GM18511 (cell line): ENCODE results near the gene SNRNP70.
"Not testable (repeated sequence)": the region's sequence is repeated elsewhere in the genome, so short reads cannot be mapped to it uniquely, and the experiment has no call there.

Experiments
- ATAC-seq: cut with Tn5 transposase; IDR thresholded peaks from one replicate; pipeline ENCODE4 v1.9.1; 2021; ENCODE audit warnings: mild to moderate bottlenecking, moderate library complexity; ENCODE audit not compliant: unreplicated experiment

SNRNP70 gene

DNA sequence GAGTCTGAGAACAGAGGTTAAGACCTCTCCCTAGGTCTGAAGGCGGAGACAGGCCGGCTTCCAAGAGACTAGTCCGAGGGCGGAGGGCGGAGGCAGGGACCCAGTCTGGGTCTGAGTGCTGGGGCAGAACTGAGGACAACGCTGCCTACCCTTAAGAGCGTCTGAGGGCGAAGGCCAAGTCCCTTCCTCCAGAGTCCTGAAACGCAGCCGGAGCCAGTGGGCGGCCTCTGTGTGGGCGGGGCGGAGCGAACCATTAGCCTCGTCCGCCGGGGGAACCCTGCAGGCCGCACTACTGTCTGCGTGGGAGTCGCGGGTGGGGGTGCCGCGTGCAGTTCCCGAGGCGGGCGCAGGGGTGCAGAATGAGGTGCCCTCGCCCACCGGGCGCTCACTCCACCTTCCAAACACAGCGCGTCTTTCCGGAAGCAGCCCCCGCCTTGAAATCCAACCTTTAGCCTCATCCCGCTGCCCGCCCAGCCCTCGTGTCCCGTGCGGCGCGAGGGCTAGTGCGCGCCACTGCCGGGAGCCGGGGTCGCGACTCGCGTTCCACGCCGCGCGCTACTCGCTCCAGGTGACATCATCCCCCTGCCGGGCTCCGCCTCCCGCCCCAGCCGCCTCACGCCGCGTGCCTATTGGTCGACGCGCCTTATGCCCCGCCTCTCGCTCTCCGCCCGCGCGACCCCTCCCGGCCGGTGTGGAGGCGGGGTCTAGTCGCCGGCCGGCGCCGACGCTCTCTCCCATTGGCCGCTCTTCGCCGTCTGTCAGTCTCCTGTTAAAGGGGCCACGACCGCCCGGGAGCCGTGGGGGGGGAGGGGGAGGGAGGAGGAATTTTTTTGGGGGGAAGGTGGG, 33.5 kb downstream of the SNRNP70 start, which contains the start of gene C19orf73:
C19orf73 (minus strand) TSS at position 579 of the 846 bp plus-strand sequence; CDS start at position 458, 121 bp downstream.
- peak; percentile 76 for ATAC-seq

DNA sequence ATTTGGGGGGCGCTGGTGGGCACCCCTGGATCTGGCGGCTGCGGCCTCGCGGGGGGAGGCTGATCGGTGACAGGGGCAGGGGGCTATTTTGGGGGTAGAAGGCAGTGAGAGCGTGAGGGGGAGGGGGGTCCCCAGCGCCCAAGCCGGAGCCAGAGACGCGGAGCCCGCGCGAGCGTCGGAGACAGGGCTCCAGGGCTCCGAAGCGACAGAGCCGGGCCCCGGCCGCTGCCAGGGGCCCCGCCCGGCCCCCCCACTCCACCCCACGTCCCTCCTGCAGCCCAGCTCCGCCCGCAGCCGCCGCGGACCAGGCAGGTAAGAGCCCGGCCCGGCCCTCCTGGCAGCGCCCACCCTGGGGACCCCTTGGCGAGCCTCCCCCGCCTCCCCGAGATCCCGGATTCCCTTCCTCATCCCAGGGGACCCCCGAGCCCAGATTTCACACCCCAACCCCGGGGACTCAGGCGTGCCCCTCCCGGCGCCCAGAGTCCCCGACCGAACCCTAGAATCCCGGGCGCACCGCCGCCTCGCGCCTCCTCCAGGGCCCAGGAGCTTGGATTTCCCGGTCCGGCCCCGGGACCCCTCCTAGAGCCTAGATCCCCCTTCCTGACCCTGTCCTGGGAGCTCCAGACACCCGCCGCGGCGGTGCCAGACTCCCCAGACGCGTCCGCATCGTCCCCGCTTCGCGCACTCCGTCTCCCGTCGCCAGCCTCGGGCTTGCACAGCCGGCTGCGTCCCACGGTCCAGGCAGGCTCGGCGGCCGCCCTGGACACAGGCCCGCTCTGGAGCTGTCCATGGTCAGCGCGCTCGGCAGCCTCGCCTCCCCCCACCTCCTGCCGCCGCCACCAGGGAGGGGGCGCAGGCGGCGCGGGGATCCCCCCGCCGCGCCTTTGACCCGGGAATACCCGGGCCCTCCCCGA, 34.4 kb downstream of the SNRNP70 start, which contains the start of gene PPFIA3:
PPFIA3 (plus strand) TSS at position 134 of the 914 bp plus-strand sequence. CDS start 8,330 bp downstream, outside the sequence.
- ATAC-seq = no peak

- no peak for ATAC-seq
These were observed 35.1 kb downstream of the SNRNP70 start for GRCh38 chr19:49120325-49120683.

DNA sequence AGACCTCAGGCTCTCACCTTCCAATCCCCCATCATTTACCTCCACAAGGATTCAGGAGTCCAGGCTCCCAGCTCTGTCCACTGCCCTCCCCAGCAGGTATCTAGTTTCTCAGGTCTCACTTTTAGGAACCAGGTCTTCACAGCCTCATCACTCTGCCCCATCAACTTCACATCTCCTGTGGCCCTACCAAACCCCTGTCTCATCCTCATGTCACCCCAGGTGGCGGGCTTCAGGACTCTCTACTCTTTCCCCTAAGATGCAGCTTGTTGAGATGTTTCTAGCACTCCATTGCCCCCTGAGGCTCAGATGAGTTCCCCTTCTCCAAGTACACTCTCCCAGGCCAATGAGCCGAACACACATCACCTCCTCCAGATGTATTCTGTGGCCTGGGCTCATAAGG, 35.6 kb downstream of the SNRNP70 start:
- ATAC-seq = no peak

- ATAC-seq = not testable (repeated sequence)
These were observed 36.6 kb downstream of the SNRNP70 start for GRCh38 chr19:49121841-49122240.

DNA sequence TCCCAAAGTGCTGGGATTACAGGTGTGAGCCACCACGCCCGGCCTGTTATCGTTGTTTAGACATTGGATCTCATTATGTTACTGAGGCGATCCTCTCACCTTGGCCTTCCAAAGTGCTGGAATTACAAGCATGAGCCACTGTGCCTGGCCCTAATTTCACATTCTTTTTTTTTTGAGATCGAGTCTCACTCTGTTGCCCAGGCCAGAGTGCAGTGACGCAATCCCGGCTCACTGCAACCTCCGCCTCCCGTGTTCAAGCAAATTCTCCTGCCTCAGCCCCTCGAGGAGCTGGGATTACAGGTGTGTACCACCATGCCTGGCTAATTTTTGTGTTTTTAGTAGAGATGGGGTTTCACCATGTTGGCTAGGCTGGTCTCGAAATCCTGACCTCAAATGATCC, 38.0 kb downstream of the SNRNP70 start:
- not testable (repeated sequence) for ATAC-seq

DNA sequence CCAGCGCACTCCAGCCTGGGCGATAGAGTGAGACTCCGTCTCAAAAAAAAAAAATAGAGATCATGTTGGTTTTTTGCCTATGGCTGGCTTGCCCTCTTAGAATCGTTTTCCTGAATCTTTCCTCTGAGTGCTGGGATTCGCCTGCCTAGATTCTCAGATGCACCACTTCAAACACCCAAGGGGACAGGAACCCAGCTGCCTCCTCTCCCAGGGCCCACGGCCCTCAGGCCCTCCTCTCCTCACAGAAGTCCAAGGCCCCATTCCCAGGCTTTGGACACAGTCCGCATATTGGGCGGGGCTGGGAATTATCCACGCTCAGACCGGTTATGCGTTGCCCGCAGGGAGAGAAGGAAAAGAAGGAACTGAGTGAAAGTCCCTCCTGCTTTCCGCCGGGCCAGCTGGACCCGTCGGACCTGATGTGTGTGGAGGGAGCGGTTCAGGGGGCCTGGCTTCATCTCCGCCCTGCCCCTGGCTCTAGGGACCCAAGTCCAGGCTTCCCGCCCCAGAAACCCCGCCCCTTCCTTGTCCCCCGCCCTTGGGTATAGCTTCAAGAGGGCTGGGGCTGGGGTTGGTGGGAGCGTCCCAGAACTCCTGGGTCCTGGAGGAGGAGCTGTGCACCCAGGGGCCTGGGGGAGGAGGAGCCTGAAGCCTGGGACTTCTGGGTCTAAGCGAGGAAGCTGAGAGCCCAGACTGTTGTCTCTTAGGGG, 39.9 kb downstream of the SNRNP70 start:
- no peak for ATAC-seq

- no peak for ATAC-seq
These were observed 41.3 kb downstream of the SNRNP70 start for GRCh38 chr19:49126575-49126974.

DNA sequence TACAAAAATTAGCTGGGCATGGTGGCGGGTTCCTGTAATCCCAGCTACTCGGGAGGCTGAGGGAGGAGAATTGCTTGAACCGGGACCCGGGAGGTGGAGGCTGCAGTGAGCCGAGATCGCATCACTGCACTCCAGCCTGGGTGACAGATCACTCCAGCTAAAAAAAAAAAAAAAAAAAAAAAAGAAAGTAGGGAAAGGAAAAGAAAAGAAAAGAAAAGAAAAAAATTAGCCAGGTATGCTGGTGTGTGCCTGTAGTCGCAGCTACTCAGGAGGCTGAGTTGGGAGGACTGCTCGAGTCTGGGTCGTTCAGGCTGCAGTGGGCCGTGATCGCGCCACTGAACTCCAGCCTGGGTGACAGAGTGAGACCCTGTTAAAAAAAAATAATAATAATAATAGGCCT, 42.0 kb downstream of the SNRNP70 start:
- not testable (repeated sequence) for ATAC-seq

DNA sequence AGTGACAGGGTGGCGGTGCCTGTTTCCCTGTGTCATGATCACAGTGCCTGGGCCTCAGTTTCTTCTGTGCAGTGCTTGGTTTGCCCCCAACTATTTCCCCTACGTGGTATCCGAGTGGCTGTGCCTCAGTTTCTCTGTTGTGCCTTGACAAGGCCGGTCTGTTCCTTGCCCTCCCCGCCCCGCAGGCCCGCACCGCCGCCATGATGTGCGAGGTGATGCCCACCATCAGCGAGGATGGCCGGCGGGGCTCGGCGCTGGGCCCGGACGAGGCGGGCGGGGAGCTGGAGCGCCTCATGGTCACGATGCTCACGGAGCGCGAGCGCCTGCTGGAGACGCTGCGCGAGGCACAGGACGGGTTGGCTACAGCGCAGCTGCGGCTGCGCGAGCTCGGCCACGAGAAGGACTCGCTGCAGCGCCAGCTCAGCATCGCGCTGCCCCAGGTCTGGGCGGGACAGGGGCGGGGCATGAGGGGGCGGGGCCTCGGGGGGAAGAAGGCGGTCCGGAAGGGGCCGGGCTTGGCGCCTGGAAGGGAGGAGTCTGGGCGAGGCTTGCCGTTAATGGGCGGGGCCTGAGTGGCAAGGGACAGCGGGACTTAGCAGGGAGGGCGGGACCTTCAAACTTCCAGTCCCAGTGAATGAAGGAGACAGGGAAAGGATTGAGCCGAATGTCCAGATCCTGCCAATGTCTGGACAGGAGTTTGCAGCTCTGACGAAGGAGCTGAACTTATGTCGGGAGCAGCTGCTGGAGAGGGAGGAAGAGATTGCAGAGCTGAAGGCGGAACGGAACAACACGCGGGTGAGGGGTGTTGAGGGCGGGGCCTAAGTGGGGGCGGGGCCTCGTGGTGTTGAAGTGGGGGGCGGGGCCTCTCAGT, 42.7 kb downstream of the SNRNP70 start:
- peak; percentile 85 for ATAC-seq

DNA sequence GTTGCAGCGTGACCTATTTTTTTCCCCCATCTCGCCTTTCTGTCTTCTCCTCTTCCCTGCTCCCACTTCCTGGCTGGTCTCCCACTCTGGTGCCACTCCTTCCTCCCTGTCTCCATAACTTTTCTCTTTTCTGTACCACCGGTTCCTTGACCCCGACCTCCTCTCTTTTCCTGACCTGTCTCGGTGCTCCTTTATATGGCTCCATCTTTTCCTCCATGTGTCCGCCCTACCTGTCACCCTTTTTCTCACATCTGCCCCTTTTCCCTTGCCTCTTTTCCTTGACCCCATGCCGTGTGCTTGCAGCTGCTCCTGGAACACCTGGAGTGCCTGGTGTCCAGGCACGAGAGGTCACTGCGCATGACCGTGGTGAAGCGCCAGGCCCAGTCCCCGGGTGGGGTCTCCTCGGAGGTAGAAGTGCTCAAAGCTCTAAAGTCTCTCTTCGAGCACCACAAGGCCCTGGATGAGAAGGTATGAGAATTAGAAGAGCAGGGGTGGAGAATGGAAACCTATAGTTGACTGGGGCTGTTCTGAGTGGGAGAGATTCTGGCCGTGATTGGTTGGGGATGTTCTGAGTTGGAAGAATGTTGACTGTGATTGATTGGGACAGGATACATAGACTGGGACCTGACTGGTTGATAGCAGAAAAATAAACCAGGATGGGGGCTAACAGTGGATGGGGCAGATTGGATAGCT, 43.4 kb downstream of the SNRNP70 start:
- ATAC-seq = no peak

GRCh38 chr19:49129238-49129583, 44.0 kb downstream of the SNRNP70 start:
- no peak for ATAC-seq

- ATAC-seq = no peak
These were observed 45.1 kb downstream of the SNRNP70 start for GRCh38 chr19:49130325-49130724.

- ATAC-seq = no peak
These were observed 47.8 kb downstream of the SNRNP70 start for GRCh38 chr19:49132974-49133609.

DNA sequence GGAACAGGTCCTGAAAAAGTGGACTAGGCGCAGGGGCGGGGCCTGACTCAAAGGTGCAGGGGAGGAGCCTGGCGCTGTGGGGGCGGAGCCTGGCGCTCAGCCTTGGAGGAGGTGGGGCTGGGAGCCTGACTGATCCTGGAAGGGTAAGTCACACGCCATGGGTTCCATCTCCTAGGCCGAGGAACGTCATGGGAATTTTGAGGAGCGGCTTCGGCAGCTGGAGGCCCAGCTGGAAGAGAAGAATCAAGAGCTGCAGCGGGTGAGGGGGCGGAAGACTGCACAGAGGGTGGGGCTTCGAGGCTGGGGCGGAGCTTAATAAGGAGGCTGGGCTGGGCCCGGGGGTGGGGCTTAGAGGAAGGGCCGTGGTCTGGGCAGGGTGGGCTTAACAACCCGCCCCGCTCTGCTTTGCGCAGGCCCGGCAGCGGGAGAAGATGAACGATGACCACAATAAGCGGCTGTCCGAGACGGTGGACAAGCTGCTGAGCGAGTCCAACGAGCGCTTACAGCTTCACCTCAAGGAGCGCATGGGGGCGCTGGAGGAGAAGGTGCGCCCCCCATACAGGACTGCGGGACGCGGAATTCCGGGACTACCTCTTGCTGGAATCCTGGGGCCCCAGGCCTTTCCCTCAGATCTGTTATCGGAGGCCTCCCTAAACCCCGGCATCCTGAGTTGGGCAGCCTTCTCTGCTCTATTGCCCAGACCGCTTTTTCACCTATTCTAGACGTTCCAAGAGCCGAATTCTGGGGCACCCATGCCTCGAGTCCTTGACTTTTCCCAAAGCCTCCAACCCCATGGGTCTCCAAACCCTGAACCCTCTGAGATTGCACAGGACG, 48.6 kb downstream of the SNRNP70 start:
- ATAC-seq = no peak

GRCh38 chr19:49135686-49136085, 50.4 kb downstream of the SNRNP70 start:
- ATAC-seq = no peak

DNA sequence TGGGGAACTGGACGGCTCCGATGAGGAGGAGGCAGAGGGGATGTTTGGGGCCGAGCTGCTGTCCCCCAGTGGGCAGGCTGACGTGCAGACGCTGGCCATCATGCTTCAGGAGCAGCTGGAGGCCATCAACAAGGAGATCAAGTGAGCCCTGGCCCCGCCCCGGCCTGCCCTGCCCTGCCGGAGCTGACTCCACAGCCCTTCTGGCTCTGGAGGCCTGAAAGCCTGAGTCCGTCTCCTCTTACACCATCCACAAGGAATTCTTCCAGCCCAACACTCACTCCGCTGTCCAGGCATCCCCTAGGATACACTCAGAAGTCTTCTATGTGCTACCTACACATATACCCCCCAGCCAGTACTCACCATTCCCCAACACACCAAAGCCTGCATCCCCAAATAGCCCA, 51.5 kb downstream of the SNRNP70 start:
- ATAC-seq = no peak

DNA sequence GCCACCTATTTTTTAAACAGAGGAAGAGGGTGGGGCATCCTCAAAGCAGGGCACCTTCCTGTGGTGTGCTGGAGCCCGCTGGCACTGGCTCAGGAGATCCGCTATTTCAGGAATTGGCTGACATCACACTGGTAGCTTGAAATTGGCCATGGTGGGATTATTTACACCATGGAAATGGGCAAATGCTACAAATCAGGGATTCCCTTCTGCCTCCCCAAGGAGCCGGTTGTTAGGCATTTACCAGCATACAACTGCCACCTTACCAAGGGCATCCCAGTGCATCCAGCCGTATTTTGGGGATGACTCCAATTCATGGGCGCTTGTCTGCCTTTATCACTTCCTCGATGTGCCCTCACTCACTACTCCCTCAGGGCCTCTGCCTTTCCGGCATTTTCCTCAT, 55.7 kb downstream of the SNRNP70 start:
- no peak for ATAC-seq
